GM19240 (cell line): ENCODE data around the gene TBC1D3.
"Not testable (repeated sequence)": the region's sequence is repeated elsewhere in the genome, so short reads cannot be mapped to it uniquely, and the experiment has no call there.

Source experiments
- DNase-seq: peaks from one replicate; pipeline ENCODE4 v3.0.0; 2011; ENCODE audit warnings: low spot score; ENCODE audit not compliant: insufficient read length

Gene TBC1D3

DNA sequence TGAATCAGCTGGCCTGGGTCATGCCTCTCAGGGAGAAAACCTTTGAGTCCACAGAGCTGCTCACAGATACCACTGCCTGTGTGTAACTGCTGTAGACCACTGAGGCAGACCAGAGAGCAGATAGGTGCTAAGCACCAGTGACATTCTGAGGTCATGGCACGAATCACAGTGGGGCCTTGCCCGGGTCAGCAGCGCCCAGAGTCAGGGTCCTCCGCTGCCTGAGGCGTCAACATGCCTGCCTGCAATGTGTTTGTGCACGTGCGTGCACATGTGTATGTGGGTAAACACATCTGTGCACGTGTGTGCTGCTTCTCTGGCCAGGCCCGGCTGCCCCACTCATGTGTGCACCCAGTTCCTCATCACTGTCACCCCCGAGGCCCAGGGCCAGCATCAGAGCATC lies at the start of gene TBC1D3:
TBC1D3 (minus strand) TSS at position 101 of the 400 bp plus-strand sequence. CDS start 1,526 bp downstream, outside the sequence.
- DNase-seq: not testable (repeated sequence)

DNA sequence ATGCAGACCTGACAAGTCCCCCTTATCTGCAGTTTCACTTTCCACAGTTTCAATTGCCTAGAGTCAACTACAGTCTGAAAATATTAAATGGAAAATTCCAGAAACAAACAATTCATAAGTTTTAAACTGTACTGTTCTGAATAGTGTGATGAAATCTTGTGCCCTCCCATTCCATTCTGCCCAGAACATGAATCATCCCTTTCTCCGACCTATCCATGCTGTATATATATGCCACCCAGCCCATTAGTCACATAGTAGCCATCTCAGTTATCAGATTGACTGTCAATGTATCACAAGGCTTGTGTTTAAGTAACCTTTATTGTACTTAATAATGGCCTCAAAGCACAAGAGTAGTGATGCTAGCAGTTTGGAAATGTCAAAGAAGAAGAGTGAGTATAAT lies 40.4 kb upstream of the TBC1D3 start:
- not testable (repeated sequence) for DNase-seq

GRCh38 chr17:38225844-38226495 lies 33.6 kb upstream of the TBC1D3 start:
- DNase-seq: not testable (repeated sequence)

DNA sequence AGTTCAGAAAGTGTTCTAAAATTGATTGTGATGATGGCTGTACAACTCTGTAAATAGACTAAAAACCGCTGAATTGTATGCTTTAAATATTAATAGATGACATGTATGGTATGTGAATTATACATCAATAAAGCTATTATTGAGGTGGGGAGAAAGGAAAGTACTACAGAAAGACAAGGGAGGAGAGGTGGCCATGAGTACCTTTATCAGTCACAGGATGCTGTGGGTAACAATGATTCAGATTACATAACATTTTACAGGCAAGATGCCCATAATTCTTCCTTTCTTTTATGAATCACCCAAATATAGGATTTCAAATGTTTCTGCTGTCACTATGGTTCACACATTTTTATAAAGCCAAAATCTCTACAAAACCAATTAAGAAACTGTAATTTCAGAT lies 28.5 kb upstream of the TBC1D3 start:
- not testable (repeated sequence) for DNase-seq

GRCh38 chr17:38200271-38200670 lies 7.9 kb upstream of the TBC1D3 start:
- DNase-seq: not testable (repeated sequence)

- not testable (repeated sequence) for DNase-seq
Measured at GRCh38 chr17:38134860-38135259, 57.5 kb downstream of the TBC1D3 start.
